Ovary (tissue), 9 donors: ENCODE measurements around the gene HAL. TPM values are rescaled to one million over a fixed set of nuclear protein-coding genes. Genes with fewer than 3 reads are reported as not detected.

Experiments
- DNase-seq, 5 donors: peaks; one replicate each; pipeline ENCODE4 v3.0.0-alpha.2; 2019 to 2020
- H3K27ac ChIP-seq, 2 donors: fragments of 200-600 bp; one replicate each; pipeline versions ENCODE4 v1.5.1 to v1.8.0; 2019 to 2022
- H3K27me3 ChIP-seq: fragments of 200-600 bp; one replicate; pipeline ENCODE4 v1.8.0; 2022
- H3K36me3 ChIP-seq: fragments of 200-600 bp; sonication (generic); one replicate; pipeline ENCODE4 v1.5.1; 2019
- H3K4me1 ChIP-seq: one replicate; pipeline ENCODE4 v1.8.1; 2013; ENCODE audit warnings: mild to moderate bottlenecking, moderate library complexity; ENCODE audit not compliant: insufficient read depth
- H3K4me3 ChIP-seq: fragments of 200-600 bp; sonication (generic); one replicate; pipeline ENCODE4 v1.5.1; 2017
- H3K9me3 ChIP-seq, 2 donors: fragments of 200-600 bp in 1 of 2; sonication (generic) in 1 of 2; one replicate each; pipeline versions ENCODE4 v1.5.1 to v1.8.1; 2013 to 2019; ENCODE audit warnings: mild to moderate bottlenecking in 1 of 2, moderate library complexity in 1 of 2
- CTCF ChIP-seq, 3 donors: fragments of 450-650 bp in 2 of 3; fragments of 200-600 bp in 1 of 3; IDR thresholded peaks; one replicate each; pipeline versions ENCODE4 v1.5.1 to v1.8.0; 2016 to 2022; ENCODE audit warnings: antibody characterized with exemption in 3 of 3, mild to moderate bottlenecking in 1 of 3
- EP300 ChIP-seq: sonication (generic); formaldehyde crosslinking; IDR thresholded peaks from one replicate; pipeline ENCODE4 v1.6.1; 2017; ENCODE audit warnings: antibody characterized with exemption
- POLR2A ChIP-seq: fragments of 450-650 bp; IDR thresholded peaks from one replicate; pipeline ENCODE4 v1.6.1; 2017; ENCODE audit warnings: antibody characterized with exemption, mild to moderate bottlenecking, moderate library complexity
- WGBS, 3 donors: extraction: QIAGEN DNeasy Blood & Tissue Kit in 1 of 3; methylation state at CpG; one replicate each; pipeline versions ENCODE4 v1.1.5 to v1.1.7; 2013 to 2017; 5-methylcytosine and 5-hydroxymethylcytosine counted together
- intact Hi-C, 4 donors: fragments of 100-400 bp; cut with DNase I; formaldehyde crosslinking; loops; one replicate each; pipeline versions ENCODE4 v1.11.0 to v1.15.1; 2022 to 2023
- polyA plus RNA-seq, 2 donors: library from polyadenylated mRNA; stranded (reverse); fragments of 200-250 nt in 1 of 2; fragments of 350-450 nt in 1 of 2; fragmentation: Illumina TruSeq in 1 of 2; extraction: RNeasy Lipid Tissue Mini Kit (QIAGEN cat#74804) in 1 of 2; gene quantifications; one replicate each; pipeline ENCODE4 v1.2.3, GENCODE V29; 2013 to 2014
- total RNA-seq, 7 donors: library from RNA; depleted of rRNA in 2 of 7; stranded (reverse); fragments of >200 nt in 2 of 7; fragmentation: NEBNext Ultra II Directional in 3 of 7; extraction: Animal tissue kit (Norgen Biotek cat#: 25700) in 3 of 7; gene quantifications; one replicate each; pipeline versions ENCODE4 v1.1.0 to v1.2.4, GENCODE V29; 2016 to 2023
- donor health status: DM: no; HTN: no; CAD: no; lungs with moderate emphysema.
- donor health status: DM: no; HTN: no; CAD: no.
- donor health status: Bipolar disorder and iron deficiency.
- donor health status: DM: yes; HTN: yes; CAD: no.
- donor health status: DM: no; HTN: no; CAD: no.
- donor health status: DM: yes; HTN: yes; CAD: no.

Gene HAL
- total and polyA plus RNA-seq, 9 donors = 0.08 to 2.9 (median 0.64) TPM

DNA sequence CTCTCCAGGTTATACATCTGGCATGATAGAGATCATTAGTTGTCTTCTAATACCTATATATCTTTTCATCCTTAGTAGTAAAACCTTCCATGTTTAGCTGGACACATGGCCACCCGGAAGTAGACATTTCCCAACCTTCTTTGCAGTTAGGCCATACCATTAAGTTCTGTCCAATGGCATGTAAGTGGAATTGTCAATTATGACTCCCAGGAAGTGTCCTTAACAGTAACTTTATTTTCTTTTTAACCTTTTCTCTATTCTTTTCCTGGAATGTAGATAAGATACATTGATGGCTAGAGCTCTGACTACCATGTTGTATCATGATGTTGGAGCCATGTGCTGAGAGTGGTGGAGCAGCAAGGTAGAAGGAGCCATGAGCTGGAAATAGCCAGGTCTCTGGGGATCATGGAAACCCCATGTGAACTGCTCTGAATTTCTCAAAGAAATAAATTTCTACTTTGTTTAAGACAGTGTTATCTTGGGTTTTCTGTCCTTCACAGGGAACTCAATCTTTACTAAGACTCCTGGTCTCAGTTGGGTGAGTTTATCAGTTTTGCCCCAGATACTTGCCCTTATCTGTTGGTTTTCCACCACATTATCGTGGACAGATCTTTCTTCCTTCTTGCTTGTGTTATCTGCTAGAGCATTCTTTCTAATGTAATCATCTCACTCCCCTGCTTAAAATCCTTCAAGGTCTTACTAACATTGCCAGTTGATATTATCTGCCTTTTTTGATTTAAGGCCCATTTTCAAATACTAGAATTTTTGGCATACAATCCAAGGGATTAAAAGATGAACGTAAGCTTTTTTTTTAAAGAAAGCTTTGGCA is 44.4 kb upstream of the HAL start:
- Histone ChIP-seq H3K9me3 (no peaks in the 10 kb centered on the region), H3K36me3 (no peaks in the 10 kb centered on the region), H3K27me3 (no peaks in the 10 kb centered on the region), H3K4me1 (no peaks in the 10 kb centered on the region), H3K4me3 (no peak overlapping the region), H3K27ac (no peak overlapping the region)
- WGBS, 3 donors = 46 to 63% (median 48%) methylated on average over 3 of the region's 3 CpGs
- intact Hi-C loops = no loop called here
- no peak for DNase-seq
- TF ChIP-seq EP300 = no peak
- no peak for TF ChIP-seq POLR2A
- TF ChIP-seq CTCF (IDR thresholded peaks at IDR 0.05) = no peak

DNA sequence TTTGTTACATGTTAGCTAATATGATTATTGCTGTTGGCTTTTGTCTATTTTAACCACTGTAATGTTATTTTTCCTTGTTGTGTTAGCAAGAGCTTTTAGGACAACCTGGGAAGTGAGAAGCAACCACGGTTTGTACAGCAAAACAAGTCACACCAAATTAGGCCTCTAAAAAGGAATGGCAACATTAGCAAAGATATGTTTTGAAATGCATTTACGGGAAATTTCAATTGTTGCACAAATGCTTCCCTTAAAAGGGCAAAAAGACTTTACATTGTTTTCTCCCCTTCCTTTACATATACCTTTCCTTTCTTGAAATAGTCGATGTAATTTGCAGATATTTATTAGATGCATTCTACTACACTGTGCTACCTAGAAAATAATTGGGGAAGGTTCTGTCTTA is 43.4 kb upstream of the HAL start:
- Histone ChIP-seq H3K4me1 (no peaks in the 10 kb centered on the region), H3K27ac (no peak overlapping the region), H3K9me3 (no peaks in the 10 kb centered on the region), H3K4me3 (no peak overlapping the region), H3K27me3 (no peaks in the 10 kb centered on the region), H3K36me3 (no peaks in the 10 kb centered on the region)
- TF ChIP-seq POLR2A = no peak
- no peak for TF ChIP-seq EP300
- no peak for TF ChIP-seq CTCF (IDR thresholded peaks at IDR 0.05)
- DNase-seq = no peak
- intact Hi-C loops = no loop called here
- 85 to 89% (median 87%) methylated on average over 3 of the region's 3 CpGs for WGBS, 3 donors

- Histone ChIP-seq H3K9me3 (no peaks in the 10 kb centered on the region), H3K27ac (no peak overlapping the region), H3K36me3 (no peaks in the 10 kb centered on the region), H3K27me3 (no peaks in the 10 kb centered on the region), H3K4me1 (no peaks in the 10 kb centered on the region), H3K4me3 (no peak overlapping the region)
- 93 to 94% (median 93%) methylated on average over 8 of the region's 8 CpGs for WGBS, 3 donors
- DNase-seq = no peak
- TF ChIP-seq CTCF (IDR thresholded peaks at IDR 0.05) (no peak), EP300 (no peak), POLR2A (no peak)
- intact Hi-C loops = no loop called here
Measured at GRCh38 chr12:96036765-96037455, 40.8 kb upstream of the HAL start.

- DNase-seq = peak; percentile 96 to 98 (median 97)
- intact Hi-C loops = no loop called here
- H3K27me3 ChIP-seq = no peaks in the 10 kb centered on the region
- no peaks in the 10 kb centered on the region for H3K36me3 ChIP-seq
- H3K4me1 ChIP-seq = no peaks in the 10 kb centered on the region
- TF ChIP-seq POLR2A = peak; percentile 67
- TF ChIP-seq CTCF (IDR thresholded peaks at IDR 0.05) = no peak
- TF ChIP-seq EP300 = no peak
- H3K27ac ChIP-seq = peak within 1 kb of the TSS; percentile 38 to 78
- WGBS, 3 donors = 0% methylated on average over 55 of the region's 55 CpGs
- H3K9me3 ChIP-seq = no peaks in the 10 kb centered on the region
- peak within 1 kb of the TSS; percentile 80 for H3K4me3 ChIP-seq
Measured at GRCh38 chr12:96035283-96036236, 39.4 kb upstream of the HAL start, which contains the start of gene LTA4H. LTA4H (minus strand) TSS chr12:96035587; CDS start chr12:96035519, 68 bp downstream.
